Gastroesophageal sphincter (tissue), 3 donors: ENCODE results near the gene ENTREP3.

ENCODE experiments used
- EP300 ChIP-seq: sonication (generic); formaldehyde crosslinking; IDR thresholded peaks from one replicate; pipeline ENCODE4 v1.6.1; 2017; ENCODE audit warnings: antibody characterized with exemption, mild to moderate bottlenecking
- POLR2A ChIP-seq, 2 donors: fragments of 450-650 bp; IDR thresholded peaks; one replicate each; pipeline ENCODE4 v1.6.1; 2017; ENCODE audit warnings: antibody characterized with exemption in 2 of 2, mild to moderate bottlenecking in 2 of 2, moderate library complexity in 1 of 2
- POLR2AphosphoS5 ChIP-seq: sonication (generic); formaldehyde crosslinking; IDR thresholded peaks from one replicate; pipeline ENCODE4 v1.6.1; 2017; ENCODE audit warnings: antibody characterized with exemption
- TF ChIP-seq, protein P1 (sequence below), 4 experiments: fragments of 200-600 bp in 2 of 4; fragments of 450-650 bp in 2 of 4; sonication (generic) in 1 of 4; IDR thresholded peaks; one replicate each; pipeline ENCODE4 v1.5.1; 2017 to 2019; ENCODE audit warnings: antibody characterized with exemption in 4 of 4, mild to moderate bottlenecking in 2 of 4, moderate library complexity in 2 of 4

GRCh38 chr1:155226910-155227260 lies 28.4 kb downstream of the ENTREP3 start:
- TF ChIP-seq, protein P1, sequence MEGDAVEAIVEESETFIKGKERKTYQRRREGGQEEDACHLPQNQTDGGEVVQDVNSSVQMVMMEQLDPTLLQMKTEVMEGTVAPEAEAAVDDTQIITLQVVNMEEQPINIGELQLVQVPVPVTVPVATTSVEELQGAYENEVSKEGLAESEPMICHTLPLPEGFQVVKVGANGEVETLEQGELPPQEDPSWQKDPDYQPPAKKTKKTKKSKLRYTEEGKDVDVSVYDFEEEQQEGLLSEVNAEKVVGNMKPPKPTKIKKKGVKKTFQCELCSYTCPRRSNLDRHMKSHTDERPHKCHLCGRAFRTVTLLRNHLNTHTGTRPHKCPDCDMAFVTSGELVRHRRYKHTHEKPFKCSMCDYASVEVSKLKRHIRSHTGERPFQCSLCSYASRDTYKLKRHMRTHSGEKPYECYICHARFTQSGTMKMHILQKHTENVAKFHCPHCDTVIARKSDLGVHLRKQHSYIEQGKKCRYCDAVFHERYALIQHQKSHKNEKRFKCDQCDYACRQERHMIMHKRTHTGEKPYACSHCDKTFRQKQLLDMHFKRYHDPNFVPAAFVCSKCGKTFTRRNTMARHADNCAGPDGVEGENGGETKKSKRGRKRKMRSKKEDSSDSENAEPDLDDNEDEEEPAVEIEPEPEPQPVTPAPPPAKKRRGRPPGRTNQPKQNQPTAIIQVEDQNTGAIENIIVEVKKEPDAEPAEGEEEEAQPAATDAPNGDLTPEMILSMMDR (IDR thresholded peaks at IDR 0.05): no peak
- TF ChIP-seq POLR2A (IDR thresholded peaks at IDR 0.05) (no peak), EP300 (no peak), POLR2AphosphoS5 (no peak)
